ENCODE results near the gene MUC5AC.
"Not testable (repeated sequence)": the region's sequence is repeated elsewhere in the genome, so short reads cannot be mapped to it uniquely, and the experiment has no call there.

Gene MUC5AC

GRCh38 chr11:1157645-1158591, at the start of gene MUC5AC:
TSS of gene MUC5AC (plus strand) at chr11:1157953. CDS start at chr11:1158000, 47 bp downstream.
- no peak for DNase-seq (ENCODE audit: low read depth)

GRCh38 chr11:1108246-1108900, 49.4 kb upstream of the MUC5AC start:
- DNase-seq (ENCODE audit: low read depth), result no peak

DNA sequence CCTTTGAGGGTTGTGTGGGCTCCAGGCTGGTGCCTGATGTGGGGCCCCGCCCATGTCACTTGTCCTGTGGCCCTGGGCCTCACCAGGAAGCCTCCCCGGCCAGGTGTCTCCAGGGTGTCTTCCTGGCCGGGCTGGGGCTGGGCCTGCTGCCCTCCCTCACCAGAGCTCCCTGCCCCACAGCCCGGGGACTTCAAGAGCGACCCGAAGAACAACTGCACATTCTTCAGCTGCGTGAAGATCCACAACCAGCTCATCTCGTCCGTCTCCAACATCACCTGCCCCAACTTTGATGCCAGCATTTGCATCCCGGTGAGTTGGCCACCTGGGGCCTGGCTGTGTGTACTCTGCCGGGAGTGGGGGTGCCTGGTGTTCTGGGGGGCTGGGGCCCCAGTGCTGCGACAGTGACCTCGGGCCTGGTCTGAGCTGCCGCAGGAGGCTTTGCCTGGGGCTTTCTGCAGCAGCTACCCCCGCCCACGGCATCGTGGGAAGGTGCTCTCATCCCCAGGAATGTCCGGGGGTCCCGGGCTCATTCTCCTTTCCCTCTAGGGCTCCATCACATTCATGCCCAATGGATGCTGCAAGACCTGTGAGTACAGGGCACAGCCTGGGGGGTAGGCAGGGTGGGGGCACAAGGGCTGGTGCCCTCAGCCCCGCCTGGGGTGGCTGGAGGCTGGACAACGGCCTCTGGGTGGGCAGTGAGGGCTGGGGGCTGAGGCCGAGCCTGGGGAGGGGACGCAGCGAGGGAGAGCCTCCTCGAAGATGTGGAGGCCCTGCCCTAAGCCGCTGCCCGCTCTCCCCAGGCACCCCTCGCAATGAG, 48.4 kb upstream of the MUC5AC start:
- no peak for DNase-seq (ENCODE audit: low read depth)

DNA sequence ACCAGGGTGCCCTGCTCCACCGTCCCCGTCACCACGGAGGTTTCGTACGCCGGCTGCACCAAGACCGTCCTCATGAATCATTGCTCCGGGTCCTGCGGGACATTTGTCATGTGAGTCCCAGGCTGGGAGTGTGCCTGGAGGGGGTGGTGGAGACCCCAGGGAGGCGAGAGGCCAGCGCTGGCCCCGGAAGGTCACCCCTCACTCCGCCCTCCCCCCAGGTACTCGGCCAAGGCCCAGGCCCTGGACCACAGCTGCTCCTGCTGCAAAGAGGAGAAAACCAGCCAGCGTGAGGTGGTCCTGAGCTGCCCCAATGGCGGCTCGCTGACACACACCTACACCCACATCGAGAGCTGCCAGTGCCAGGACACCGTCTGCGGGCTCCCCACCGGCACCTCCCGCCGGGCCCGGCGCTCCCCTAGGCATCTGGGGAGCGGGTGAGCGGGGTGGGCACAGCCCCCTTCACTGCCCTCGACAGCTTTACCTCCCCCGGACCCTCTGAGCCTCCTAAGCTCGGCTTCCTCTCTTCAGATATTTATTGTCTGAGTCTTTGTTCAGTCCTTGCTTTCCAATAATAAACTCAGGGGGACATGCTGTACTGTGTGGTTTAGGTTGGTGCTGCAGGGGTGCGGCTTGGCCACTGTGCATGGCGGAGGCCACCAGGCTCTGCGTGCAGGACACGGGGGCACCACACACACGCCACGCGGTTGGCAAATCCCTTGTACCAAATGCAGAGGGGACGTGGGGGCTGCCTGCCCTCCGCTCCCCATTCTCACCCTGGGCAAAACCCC, 47.6 kb upstream of the MUC5AC start:
- DNase-seq (ENCODE audit: low read depth), result no peak

- DNase-seq (ENCODE audit: low read depth), result no peak
Observed at GRCh38 chr11:1111545-1112212, 46.1 kb upstream of the MUC5AC start.

- no peak for DNase-seq (ENCODE audit: low read depth)
Observed at GRCh38 chr11:1112351-1113191, 45.2 kb upstream of the MUC5AC start.

DNA sequence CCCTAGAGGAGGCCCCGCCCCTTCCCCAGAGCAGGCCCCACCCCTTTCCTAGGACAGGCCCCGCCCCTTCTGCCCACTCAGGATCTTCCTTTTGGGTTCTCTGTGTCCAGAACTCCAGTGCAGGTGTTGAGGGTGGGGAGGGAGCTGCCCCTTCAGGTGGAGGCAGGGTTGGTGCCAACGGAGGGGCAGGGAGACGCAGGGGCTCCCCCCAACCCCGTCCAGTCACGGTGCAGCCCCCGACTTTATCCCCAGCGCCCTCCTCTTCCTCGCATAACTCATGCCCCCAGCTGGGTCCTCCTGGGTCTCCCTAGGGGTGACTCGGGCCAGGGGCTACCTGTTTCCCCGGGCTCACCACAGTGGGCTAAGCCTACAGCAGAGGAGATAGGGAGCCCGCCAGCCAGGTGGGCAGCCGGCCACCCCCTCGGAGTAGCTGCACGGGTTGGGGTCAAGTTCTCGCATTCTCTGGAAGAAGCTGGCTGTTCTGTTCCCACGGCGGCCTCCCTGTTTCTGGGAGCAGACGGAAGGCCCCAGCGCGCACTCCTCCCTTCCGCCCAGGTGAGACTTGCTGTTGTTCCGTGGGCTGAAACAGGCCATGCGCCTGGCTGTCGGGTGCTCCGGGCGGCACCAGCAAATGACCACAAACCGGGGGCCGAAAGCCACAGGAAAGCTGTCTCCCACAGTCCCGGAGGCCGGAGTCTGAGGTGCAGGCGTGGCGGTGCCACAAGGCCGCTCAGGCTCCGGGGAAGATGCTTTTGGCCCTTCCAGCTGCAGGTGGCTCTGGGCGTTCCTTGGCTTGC, 44.1 kb upstream of the MUC5AC start:
- DNase-seq (ENCODE audit: low read depth), result no peak

GRCh38 chr11:1115292-1115691, 42.5 kb upstream of the MUC5AC start:
- not testable (repeated sequence) for DNase-seq (ENCODE audit: low read depth)

- DNase-seq (ENCODE audit: low read depth), result no peak
Observed at GRCh38 chr11:1116104-1116503, 41.6 kb upstream of the MUC5AC start.

DNA sequence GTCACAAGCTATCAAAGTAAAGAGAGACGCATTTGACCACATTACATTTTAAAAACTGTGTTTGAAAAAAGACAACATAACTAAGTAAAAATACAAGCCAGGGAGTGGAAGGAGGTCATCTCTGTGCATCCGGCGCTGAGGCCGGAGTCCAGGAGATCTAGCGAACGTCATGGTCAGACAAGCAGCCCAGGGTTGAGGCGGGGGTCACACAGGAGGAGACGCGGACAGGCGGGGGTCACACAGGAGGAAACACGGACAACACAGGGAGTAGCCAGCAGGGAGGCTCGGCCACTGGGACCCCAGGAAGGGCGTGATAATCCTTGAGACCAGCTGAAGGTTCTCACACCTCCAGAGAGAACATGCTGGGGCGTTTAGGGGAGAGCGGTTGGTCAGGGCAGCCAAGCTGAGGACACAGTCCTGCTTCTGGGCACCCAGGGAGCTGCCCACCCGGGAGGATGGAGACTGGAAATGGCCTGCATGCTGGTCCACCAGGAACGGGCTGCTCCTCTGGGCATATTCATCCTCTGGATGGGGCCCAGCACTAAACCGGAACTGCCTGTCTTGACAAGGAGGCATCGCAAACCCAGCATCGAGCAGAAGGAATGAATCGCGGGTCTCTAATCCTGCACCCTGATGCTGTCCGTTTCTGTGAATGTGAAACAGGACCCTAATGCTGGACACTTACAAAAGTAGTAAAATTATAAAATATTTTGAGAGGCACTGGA, 40.9 kb upstream of the MUC5AC start:
- no peak for DNase-seq (ENCODE audit: low read depth)

GRCh38 chr11:1117992-1118391, 39.8 kb upstream of the MUC5AC start:
- DNase-seq (ENCODE audit: low read depth), result no peak

GRCh38 chr11:1118755-1119603, 38.8 kb upstream of the MUC5AC start:
- DNase-seq (ENCODE audit: low read depth), result no peak

- no peak for DNase-seq (ENCODE audit: low read depth)
Observed at GRCh38 chr11:1119604-1120146, 38.1 kb upstream of the MUC5AC start.

DNA sequence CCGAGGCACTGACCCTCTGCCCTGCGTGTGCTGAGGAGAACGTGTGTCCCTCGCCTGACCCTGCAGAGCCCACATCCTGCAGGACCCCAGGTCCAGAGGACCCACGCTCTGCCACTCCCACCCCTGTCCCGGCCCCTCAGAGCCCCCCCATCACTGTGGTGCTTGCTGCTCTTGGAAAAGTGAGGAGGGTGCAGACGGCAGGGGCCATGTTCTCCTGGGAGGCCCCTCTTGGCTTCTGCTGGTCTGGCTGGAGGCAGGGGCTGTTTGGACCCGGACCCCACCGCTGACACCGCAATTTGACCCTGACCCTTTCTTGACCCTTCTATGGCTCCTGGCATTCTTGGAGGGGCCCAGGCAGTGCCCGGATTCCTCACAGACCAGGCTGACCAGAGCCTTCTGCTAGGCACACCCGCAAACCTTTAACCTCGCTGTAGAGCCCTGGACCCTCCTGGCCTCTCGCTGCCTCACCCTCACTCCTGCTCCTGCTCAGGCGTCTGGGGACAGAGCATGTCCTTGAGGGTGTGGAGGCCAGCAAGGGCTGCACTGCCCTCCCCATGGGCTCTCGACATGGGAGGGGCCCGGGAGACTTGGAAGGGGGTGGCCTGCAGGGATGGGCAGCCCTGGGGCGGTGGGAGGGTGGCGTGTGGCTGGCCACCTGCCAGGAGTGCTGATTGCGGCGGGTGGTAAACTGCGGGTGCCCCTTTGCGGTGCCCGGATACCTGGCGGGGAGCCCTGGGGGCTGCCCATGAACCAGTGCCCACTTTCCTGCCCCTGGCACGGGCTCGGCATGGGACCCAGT, 37.0 kb upstream of the MUC5AC start:
- DNase-seq (ENCODE audit: low read depth), result no peak

DNA sequence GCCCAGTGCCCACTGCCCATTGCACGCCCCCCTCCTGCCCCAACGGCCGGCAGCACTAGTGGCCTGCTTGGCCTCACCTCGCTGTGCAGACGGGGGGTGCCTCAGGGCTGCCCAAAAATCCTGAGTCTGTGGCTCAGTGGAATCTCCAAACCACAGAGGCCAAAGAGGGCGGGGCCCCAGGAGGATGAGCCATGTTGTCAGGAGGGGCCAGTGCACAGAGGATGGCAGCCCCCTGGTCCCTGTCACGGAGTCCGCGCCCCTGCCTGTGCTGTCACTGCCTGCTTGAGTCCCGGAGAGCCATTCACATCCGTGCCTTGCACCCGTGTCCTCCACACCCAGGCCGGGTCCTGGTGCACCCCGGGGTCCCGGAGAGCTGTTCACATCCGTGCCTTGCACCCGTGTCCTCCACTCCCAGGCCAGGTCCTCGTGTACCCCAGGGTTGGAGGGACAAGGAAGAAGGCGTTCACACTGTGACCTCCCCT, 36.4 kb upstream of the MUC5AC start:
- no peak for DNase-seq (ENCODE audit: low read depth)
